ENCODE results near the gene LRRC10.
"Not testable (repeated sequence)": the region's sequence is repeated elsewhere in the genome, so short reads cannot be mapped to it uniquely, and the experiment has no call there.

LRRC10 gene

GRCh38 chr12:69639400-69640016, 28.8 kb upstream of the LRRC10 start:
- Mint-ChIP-seq H3K27me3 (no peaks in the 10 kb centered on the region), H3K4me1 (ENCODE audit: low read depth) (no peaks in the 10 kb centered on the region), H3K27ac (no peak overlapping the region), H3K4me3 (no peak overlapping the region), H3K9me3 (no peaks in the 10 kb centered on the region), H3K36me3 (ENCODE audit: low read depth) (no peaks in the 10 kb centered on the region)
- intact Hi-C loops (cut with micrococcal nuclease), result loop anchor here (2.0 to 5.0 kb wide), 2 partner anchors 52 to 347 kb away; partner anchors contain the start of gene CCT2

- H3K27me3 Mint-ChIP-seq, result no peaks in the 10 kb centered on the region
- no peaks in the 10 kb centered on the region for H3K9me3 Mint-ChIP-seq
- intact Hi-C loops (cut with micrococcal nuclease), result no loop called here
- H3K27ac Mint-ChIP-seq, result no peak overlapping the region
- peaks cover 7% of the 10 kb centered on the region for H3K4me1 Mint-ChIP-seq (ENCODE audit: low read depth)
- no peak overlapping the region for H3K4me3 Mint-ChIP-seq
- no peaks in the 10 kb centered on the region for H3K36me3 Mint-ChIP-seq (ENCODE audit: low read depth)
Measured at GRCh38 chr12:69633061-69633460, 22.4 kb upstream of the LRRC10 start.

- intact Hi-C loops (cut with micrococcal nuclease), result no loop called here
- Mint-ChIP-seq H3K36me3 (ENCODE audit: low read depth) (no peaks in the 10 kb centered on the region), H3K27ac (no peak overlapping the region), H3K4me3 (no peak overlapping the region), H3K9me3 (no peaks in the 10 kb centered on the region), H3K27me3 (no peaks in the 10 kb centered on the region), H3K4me1 (ENCODE audit: low read depth) (peaks cover 7% of the 10 kb centered on the region)
Measured at GRCh38 chr12:69630191-69630590, 19.5 kb upstream of the LRRC10 start.

GRCh38 chr12:69627501-69627900, 16.8 kb upstream of the LRRC10 start:
- H3K9me3 Mint-ChIP-seq, result no peaks in the 10 kb centered on the region
- peaks cover 7% of the 10 kb centered on the region for H3K4me1 Mint-ChIP-seq (ENCODE audit: low read depth)
- H3K27ac Mint-ChIP-seq, result no peak overlapping the region
- H3K36me3 Mint-ChIP-seq (ENCODE audit: low read depth), result no peaks in the 10 kb centered on the region
- no peaks in the 10 kb centered on the region for H3K27me3 Mint-ChIP-seq
- intact Hi-C loops (cut with micrococcal nuclease), result no loop called here
- no peak overlapping the region for H3K4me3 Mint-ChIP-seq

- H3K4me1 Mint-ChIP-seq (ENCODE audit: low read depth), result peaks cover 5% of the 10 kb centered on the region
- H3K9me3 Mint-ChIP-seq, result no peaks in the 10 kb centered on the region
- H3K27me3 Mint-ChIP-seq, result no peaks in the 10 kb centered on the region
- intact Hi-C loops (cut with micrococcal nuclease), result no loop called here
- no peaks in the 10 kb centered on the region for H3K36me3 Mint-ChIP-seq (ENCODE audit: low read depth)
- no peak overlapping the region for H3K4me3 Mint-ChIP-seq
- no peak overlapping the region for H3K27ac Mint-ChIP-seq
Measured at GRCh38 chr12:69623970-69624369, 13.3 kb upstream of the LRRC10 start.

- peaks cover 2% of the 10 kb centered on the region for H3K27me3 Mint-ChIP-seq
- no peak overlapping the region for H3K27ac Mint-ChIP-seq
- H3K4me3 Mint-ChIP-seq, result no peak overlapping the region
- H3K36me3 Mint-ChIP-seq (ENCODE audit: low read depth), result no peaks in the 10 kb centered on the region
- H3K9me3 Mint-ChIP-seq, result no peaks in the 10 kb centered on the region
- intact Hi-C loops (cut with micrococcal nuclease), result no loop called here
- H3K4me1 Mint-ChIP-seq (ENCODE audit: low read depth), result no peaks in the 10 kb centered on the region
Measured at GRCh38 chr12:69621551-69621950, 10.8 kb upstream of the LRRC10 start.

- intact Hi-C loops (cut with micrococcal nuclease), result no loop called here
Measured at GRCh38 chr12:69620921-69621320, 10.2 kb upstream of the LRRC10 start.

GRCh38 chr12:69620077-69620476, 9.4 kb upstream of the LRRC10 start:
- no peak overlapping the region for H3K27ac Mint-ChIP-seq
- H3K27me3 Mint-ChIP-seq, result peaks cover 2% of the 10 kb centered on the region
- intact Hi-C loops (cut with micrococcal nuclease), result no loop called here
- H3K9me3 Mint-ChIP-seq, result peaks cover 6% of the 10 kb centered on the region
- peaks cover 15% of the 10 kb centered on the region for H3K4me1 Mint-ChIP-seq (ENCODE audit: low read depth)
- no peaks in the 10 kb centered on the region for H3K36me3 Mint-ChIP-seq (ENCODE audit: low read depth)
- no peak overlapping the region for H3K4me3 Mint-ChIP-seq

More at GRCh38 chr12:69620921-69621320, 10.2 kb upstream of the LRRC10 start:
- H3K4me1 Mint-ChIP-seq (ENCODE audit: low read depth), result peaks cover 6% of the 10 kb centered on the region
- no peak overlapping the region for H3K27ac Mint-ChIP-seq
- H3K4me3 Mint-ChIP-seq, result no peak overlapping the region
- no peaks in the 10 kb centered on the region for H3K36me3 Mint-ChIP-seq (ENCODE audit: low read depth)
- peaks cover 2% of the 10 kb centered on the region for H3K27me3 Mint-ChIP-seq
- no peaks in the 10 kb centered on the region for H3K9me3 Mint-ChIP-seq

- H3K9me3 Mint-ChIP-seq, result peaks cover 7% of the 10 kb centered on the region
- no peak overlapping the region for H3K4me3 Mint-ChIP-seq
Measured at GRCh38 chr12:69619050-69619449, 8.3 kb upstream of the LRRC10 start.

GRCh38 chr12:69616025-69616424, 5.3 kb upstream of the LRRC10 start:
- H3K36me3 Mint-ChIP-seq (ENCODE audit: low read depth), result no peaks in the 10 kb centered on the region
- H3K9me3 Mint-ChIP-seq, result peaks cover 7% of the 10 kb centered on the region
- intact Hi-C loops (cut with micrococcal nuclease), result no loop called here
- H3K4me3 Mint-ChIP-seq, result peak overlapping the region; percentile 45
- H3K27ac Mint-ChIP-seq, result peak overlapping the region; percentile 73
- peaks cover 2% of the 10 kb centered on the region for H3K27me3 Mint-ChIP-seq
- H3K4me1 Mint-ChIP-seq (ENCODE audit: low read depth), result peaks cover 15% of the 10 kb centered on the region

More at GRCh38 chr12:69619050-69619449, 8.3 kb upstream of the LRRC10 start:
- Mint-ChIP-seq H3K4me1 (ENCODE audit: low read depth) (peaks cover 15% of the 10 kb centered on the region), H3K27me3 (peaks cover 2% of the 10 kb centered on the region), H3K36me3 (ENCODE audit: low read depth) (no peaks in the 10 kb centered on the region), H3K27ac (no peak overlapping the region)
- intact Hi-C loops (cut with micrococcal nuclease), result no loop called here

- Mint-ChIP-seq H3K4me3 (no peak overlapping the region), H3K27ac (no peak overlapping the region), H3K4me1 (ENCODE audit: low read depth) (peaks cover 15% of the 10 kb centered on the region), H3K36me3 (ENCODE audit: low read depth) (no peaks in the 10 kb centered on the region), H3K9me3 (peaks cover 7% of the 10 kb centered on the region), H3K27me3 (peaks cover 2% of the 10 kb centered on the region)
- intact Hi-C loops (cut with micrococcal nuclease), result no loop called here
Measured at GRCh38 chr12:69613351-69613750, 2.6 kb upstream of the LRRC10 start.

- no peaks in the 10 kb centered on the region for H3K27me3 Mint-ChIP-seq
- intact Hi-C loops (cut with micrococcal nuclease), result no loop called here
- no peak overlapping the region for H3K4me3 Mint-ChIP-seq
- peaks cover 1% of the 10 kb centered on the region for H3K9me3 Mint-ChIP-seq
- no peaks in the 10 kb centered on the region for H3K36me3 Mint-ChIP-seq (ENCODE audit: low read depth)
- H3K4me1 Mint-ChIP-seq (ENCODE audit: low read depth), result peaks cover 1% of the 10 kb centered on the region
- no peak overlapping the region for H3K27ac Mint-ChIP-seq
Measured at GRCh38 chr12:69610126-69610525, 581 bp downstream of the LRRC10 start.

GRCh38 chr12:69608114-69608513, 2.6 kb downstream of the LRRC10 start:
- peaks cover 6% of the 10 kb centered on the region for H3K36me3 Mint-ChIP-seq (ENCODE audit: low read depth)
- H3K27ac Mint-ChIP-seq, result no peak overlapping the region
- no peaks in the 10 kb centered on the region for H3K4me1 Mint-ChIP-seq (ENCODE audit: low read depth)
- H3K9me3 Mint-ChIP-seq, result no peaks in the 10 kb centered on the region
- H3K4me3 Mint-ChIP-seq, result no peak overlapping the region
- H3K27me3 Mint-ChIP-seq, result no peaks in the 10 kb centered on the region
- intact Hi-C loops (cut with micrococcal nuclease), result no loop called here

- H3K27me3 Mint-ChIP-seq; H3K9me3 Mint-ChIP-seq; H3K4me3 Mint-ChIP-seq; intact Hi-C loops (cut with micrococcal nuclease); H3K4me1 Mint-ChIP-seq (ENCODE audit: low read depth); H3K27ac Mint-ChIP-seq: not testable (repeated sequence)
- H3K36me3 Mint-ChIP-seq (ENCODE audit: low read depth), result peaks cover 40% of the 10 kb centered on the region
Measured at GRCh38 chr12:69604275-69604674, 6.4 kb downstream of the LRRC10 start.

GRCh38 chr12:69603556-69603955, 7.2 kb downstream of the LRRC10 start:
- intact Hi-C loops (cut with micrococcal nuclease); H3K4me1 Mint-ChIP-seq (ENCODE audit: low read depth); H3K4me3 Mint-ChIP-seq; H3K27ac Mint-ChIP-seq; H3K27me3 Mint-ChIP-seq; H3K9me3 Mint-ChIP-seq: not testable (repeated sequence)
- H3K36me3 Mint-ChIP-seq (ENCODE audit: low read depth), result peaks cover 45% of the 10 kb centered on the region
